ENCODE results near the gene TBC1D22A.

GRCh38 chr22:47098554-47098953 is 336.1 kb downstream of the TBC1D22A start:
- TF ChIP-seq CTCF (IDR thresholded peaks at IDR 0.05; ENCODE audit: low read depth, low read length), result no peak
- no peak for TF ChIP-seq EZH2phosphoT487 (IDR thresholded peaks at IDR 0.05; ENCODE audit: low read depth)

Measured in OCI-LY3 (cell line).